GM18499 (cell line): ENCODE data around the gene AS3MT.
"Not testable (repeated sequence)": the region's sequence is repeated elsewhere in the genome, so short reads cannot be mapped to it uniquely, and the experiment has no call there.

Experiments used
- ATAC-seq: cut with Tn5 transposase; IDR thresholded peaks from one replicate; pipeline ENCODE4 v1.9.1; 2021; ENCODE audit warnings: moderate number of reproducible peaks; ENCODE audit not compliant: insufficient read depth, unreplicated experiment

The AS3MT gene, protein sequence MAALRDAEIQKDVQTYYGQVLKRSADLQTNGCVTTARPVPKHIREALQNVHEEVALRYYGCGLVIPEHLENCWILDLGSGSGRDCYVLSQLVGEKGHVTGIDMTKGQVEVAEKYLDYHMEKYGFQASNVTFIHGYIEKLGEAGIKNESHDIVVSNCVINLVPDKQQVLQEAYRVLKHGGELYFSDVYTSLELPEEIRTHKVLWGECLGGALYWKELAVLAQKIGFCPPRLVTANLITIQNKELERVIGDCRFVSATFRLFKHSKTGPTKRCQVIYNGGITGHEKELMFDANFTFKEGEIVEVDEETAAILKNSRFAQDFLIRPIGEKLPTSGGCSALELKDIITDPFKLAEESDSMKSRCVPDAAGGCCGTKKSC

DNA sequence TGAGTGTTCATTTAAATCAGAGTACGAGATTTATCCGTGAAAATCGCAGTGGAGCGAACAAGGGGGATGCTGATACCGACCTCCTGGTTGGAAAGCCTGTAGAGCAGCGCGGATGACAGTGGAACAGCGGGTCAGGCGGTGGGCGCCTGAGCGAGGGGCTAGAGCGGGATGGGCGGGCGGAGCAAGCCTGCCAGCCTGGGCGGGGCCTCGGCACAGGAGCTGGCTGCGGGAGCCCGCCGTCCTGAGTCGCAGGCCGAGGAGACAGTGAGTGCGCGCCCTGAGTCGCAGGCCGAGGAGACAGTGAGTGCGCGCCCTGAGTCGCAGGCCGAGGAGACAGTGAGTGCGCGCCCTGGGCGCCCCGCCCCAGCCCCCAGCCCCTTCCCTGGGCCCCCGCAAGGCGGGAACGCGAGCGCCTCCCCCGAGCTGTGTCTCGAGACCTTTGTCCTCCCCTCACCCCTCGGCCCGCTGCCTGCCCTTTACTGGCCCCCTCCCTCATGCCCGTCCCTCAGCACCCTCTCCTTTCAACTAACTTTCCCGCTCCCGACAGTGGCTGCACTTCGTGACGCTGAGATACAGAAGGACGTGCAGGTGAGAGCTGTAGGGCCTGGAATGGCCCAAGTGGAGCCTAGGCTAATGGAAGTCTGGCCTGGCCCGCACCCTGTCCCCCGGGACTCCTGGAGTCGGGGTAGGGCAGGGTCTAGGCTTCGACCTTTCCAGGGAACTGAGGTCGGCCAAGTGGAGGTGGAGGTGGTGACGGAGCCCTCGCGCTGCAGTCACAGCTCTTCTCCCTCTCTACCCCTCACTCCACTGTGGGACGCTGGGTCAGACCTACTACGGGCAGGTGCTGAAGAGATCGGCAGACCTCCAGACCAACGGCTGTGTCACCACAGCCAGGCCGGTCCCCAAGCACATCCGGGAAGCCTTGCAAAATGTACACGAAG, at the start of gene AS3MT:
Gene AS3MT, plus strand, starts transcription at position 213 of the 941 bp plus-strand sequence. Its CDS starts 123 bp downstream, at position 336.
- no peak for ATAC-seq

DNA sequence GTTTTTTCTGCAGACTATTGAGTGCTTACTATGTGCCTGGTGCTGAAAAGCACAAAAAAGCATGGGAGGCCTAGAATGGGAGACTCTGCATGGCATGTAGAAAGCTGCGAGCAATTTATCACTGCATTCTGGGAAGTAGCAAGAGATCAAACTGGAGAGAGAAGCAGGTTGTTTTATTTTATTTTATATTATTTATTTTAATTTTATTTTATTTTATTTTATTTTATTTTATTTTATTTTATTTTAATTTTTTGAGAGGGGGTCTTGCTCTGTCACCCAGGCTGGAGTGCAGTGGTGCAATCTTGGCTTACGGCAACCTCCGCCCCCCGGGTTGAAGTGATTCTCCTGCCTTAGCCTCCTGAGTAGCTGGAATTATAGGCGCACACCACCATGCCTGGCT, 49.3 kb upstream of the AS3MT start:
- not testable (repeated sequence) for ATAC-seq

DNA sequence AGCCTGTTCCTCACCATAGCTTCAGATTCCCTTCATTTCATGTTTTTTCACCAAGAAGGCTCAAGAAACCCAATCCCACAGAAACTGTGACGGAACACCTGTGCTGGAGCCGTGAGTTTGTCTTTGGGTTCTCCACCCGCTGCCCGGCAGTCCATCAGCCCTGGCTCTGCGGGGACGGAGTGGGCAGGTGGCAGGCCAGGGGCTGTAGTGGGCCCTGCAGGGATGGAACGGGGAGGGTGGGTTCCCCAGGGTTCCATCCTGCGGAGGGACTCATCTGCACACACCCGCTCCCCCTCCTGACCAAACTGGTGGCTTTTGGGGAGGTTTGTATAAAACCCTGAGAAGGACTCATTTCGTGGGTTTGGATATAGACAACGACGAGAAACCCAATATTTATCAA, 47.0 kb upstream of the AS3MT start:
- ATAC-seq, result no peak

DNA sequence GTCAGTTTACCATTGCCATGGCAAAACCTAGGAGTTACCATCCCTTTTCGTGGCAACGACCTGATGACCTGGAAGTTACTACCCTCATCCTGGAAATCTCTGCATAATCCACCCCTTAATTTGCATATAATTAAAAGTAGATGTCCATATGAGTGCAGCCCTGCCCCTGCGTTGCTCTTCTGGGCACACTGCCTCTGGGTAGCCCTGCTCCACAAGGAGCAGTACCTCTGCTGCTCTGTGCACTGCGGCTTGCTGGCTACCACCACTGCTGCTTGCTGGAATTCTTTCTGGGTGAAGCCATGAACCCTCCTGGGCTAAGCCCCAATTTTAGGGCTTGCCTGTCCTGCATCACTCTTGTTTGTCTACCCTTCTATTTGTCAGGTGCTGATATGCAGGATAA, 44.6 kb upstream of the AS3MT start:
- no peak for ATAC-seq

DNA sequence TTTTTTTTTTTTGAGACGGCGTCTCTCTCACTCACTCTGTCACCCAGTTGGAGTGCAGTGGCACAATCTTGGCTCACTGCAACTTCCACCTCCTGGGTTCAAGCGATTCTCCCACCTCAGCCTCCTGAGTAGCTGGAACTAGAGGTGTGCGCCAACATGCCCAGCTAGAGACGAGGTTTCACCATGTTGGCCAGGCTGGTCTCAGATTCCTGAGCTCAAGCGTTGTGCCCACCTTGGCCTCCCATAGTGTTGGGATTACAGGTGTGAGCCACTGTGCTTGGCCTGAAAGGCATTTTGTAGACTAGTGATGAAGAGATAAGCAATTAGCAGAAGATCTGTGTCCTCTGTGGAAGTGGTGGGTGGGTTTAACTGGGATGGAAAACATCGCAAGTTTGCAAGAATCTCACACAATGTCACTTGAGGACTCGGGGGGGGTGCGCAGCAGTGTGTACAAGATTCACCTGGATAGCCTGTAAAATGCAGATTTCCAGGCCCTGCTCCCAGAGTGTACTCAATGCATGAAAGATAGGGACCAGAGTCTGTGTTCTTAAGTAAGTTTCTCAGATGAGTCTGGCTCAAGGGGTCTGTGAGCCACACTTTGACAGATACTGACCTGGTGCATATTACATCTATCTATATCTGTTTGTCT, 43.0 kb upstream of the AS3MT start:
- ATAC-seq, result no peak

DNA sequence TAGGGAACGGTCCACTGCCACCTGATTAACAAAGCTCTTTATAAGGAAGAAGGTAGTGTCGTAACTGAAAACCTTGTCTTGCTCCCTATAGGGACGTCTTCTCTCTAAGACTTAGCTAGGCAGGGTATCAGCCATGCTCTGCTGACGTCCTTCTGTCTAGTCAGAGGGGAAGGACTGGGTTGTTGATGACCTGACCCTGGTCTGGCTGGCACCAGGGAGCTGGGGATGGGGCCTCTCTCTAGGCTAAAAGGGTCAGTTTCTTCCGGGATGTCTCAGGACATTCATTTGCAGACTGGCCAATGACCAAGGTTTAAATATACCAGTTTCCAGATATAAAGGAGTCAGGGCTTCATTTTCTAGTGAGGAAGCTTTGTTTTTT, 41.7 kb upstream of the AS3MT start:
- no peak for ATAC-seq

DNA sequence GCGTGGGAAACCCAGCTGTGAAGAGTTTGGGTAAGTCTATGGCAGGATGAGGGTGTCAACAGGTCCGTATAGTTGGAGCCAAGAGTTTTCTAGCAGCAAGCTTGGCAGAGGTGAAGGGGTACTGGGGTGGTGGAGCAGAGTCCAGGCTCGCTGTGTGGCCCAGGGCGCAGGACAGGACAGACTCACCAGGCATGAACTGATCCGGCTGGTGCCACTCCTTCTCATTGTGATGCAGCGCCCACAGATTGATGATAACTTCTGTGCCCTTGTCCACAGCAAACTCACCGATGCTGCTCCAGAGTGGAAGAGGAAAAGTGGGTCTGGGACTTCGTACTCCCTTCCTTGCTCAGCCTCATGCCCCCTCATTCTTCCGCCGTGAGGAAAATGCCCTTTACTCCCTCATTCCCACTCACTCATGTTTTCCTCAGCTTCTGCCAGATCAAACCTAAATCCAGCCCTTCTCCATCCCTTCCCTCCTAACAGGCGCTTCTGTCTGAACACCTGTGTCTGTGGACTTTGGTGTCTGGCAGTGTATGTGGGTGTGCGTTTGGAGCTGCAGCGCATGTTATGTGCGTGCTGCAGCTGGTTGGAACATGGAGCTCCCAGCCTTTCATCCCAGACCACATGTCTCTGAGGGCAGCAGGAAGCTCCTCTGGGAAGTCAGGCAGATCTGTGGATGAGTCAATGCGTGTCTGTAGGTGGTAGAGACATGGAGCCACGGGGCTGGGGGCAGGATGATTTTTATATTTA, 37.8 kb upstream of the AS3MT start:
- ATAC-seq, result no peak

DNA sequence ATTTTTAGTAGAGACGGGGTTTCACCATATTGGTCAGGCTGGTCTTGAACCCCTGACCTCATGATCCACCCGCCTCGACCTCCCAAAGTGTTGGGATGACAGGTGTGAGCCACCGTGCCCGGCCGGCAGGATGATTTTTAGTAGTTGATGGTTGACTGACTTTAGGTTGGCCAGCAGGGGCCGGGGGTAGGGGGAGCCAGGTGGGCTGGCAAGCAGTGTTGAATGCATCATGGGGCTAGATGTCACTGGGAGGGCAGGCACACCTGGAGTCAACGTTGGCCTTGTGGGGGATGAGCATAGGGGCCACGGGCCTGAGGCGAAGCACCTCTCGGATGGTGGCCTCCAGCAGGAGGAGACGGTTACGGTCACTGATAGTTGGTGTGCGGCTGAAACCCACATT, 37.0 kb upstream of the AS3MT start:
- ATAC-seq, result no peak

DNA sequence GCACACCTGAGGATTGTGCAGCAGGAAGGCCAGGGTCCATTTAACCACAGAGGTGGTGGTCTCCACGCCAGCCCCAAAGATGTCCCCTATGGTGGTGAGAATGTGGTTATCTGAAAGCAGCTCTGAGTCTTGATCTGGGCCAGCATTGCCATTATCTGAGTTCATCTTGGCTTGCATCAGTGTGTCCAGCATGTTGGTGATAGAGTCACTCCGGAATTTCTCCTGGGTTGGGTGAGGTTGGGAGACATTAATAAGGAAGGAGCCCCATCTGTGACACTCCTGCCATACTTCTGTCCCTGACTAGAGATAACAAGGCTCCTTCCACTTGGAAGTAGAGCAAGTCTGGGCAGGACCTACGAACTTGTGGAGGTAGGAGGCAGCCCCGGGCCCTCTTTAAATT, 36.3 kb upstream of the AS3MT start:
- ATAC-seq, result no peak

DNA sequence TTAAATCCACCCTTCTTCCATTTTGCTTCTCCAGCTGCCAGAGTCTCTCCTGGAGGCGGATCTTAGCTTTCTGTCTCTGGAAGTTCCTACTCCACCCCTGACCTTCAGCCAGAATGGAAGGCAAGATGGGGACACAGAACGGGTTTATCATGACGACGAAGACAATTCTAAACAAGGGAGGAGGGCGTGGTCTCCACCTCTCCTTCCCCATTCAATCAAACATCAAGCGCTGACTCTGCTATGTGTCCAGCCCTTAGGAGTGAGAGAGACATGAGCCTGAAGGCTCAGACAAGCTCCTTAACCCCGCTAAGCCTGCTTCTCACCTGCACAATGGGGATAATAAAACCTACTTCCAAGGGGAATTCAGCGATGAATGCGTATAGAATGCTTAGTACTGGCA, 35.1 kb upstream of the AS3MT start:
- no peak for ATAC-seq

DNA sequence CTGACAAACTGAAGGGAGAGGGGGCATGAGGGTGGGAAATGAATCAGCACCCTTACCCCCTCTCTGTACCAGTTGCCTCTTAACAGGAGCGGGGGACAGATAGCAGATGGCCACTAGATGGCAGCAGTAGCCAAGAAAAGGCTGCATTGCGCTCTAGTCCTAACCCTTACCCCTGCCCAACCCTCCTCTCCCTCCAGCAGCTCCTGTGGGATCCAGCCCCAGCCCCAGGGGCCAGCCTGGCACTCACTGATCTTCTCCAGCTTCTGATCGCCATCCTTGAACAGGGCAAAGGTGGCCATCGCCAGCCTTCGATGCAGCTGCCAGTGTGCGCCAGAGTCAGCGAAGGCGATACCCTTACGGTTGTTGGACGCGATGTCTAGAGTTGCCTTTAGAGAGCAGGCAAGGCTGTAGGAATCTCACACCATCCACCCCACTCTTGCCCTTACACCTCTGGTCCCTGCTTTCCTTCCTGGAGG, 34.2 kb upstream of the AS3MT start:
- no peak for ATAC-seq

DNA sequence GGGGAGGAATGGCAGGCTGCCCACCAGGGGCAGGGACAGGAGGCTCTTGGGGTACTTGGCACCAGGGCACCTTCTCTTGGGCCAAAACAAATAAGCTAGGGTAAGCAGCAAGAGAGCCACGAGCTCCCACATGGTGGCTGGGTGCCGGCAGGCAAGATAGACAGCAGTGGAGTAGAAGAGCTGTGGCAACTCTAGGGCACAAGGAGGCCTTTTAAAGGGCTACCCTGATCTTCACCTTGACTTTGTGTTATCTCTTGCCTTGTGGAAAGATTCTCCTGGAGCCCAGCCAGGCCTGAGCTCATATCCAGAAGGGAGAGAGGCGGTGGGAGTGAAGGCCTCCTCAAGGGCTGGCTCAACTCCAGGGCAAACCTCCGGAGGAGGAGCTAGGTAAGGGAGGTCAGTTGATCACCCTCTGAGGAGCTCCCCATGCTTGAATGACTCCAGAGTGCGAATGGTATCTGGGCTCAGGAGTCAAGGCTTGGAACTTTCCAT, 32.0 kb upstream of the AS3MT start, which contains the start of gene CYP17A1:
Gene CYP17A1, minus strand, starts transcription at position 184 of the 492 bp plus-strand sequence. Its CDS starts 52 bp downstream, at position 132.
- ATAC-seq, result no peak

DNA sequence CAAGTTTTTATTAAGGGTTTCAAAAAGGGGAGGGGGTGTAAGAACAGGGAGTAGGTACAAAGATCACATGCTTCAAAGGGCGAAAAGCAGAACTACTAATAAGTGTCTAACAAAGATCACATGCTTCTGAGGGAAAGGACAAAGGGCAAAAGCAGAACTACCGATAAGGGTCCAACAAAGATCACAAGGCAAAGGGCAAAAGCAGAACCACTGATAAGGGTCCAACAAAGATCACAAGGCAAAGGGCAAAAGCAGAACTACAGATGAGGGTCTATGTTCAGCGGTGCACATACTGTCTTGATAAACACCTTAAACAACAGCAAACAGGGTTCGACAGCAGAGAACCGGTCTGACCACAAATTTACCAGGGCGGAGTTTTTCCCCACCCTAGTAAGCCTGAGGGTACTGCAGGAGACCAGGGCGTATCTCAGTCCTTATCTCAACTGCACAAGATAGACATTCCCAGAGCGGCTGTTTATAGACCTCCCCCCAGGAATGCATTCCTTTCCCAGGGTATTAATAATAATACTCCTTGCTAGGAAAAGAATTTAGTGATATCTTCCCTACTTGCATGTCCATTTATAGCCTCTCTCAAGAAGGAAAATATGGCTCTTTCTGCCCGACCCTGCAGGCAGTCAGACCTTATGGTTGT, 30.9 kb upstream of the AS3MT start:
- ATAC-seq, result not testable (repeated sequence)

DNA sequence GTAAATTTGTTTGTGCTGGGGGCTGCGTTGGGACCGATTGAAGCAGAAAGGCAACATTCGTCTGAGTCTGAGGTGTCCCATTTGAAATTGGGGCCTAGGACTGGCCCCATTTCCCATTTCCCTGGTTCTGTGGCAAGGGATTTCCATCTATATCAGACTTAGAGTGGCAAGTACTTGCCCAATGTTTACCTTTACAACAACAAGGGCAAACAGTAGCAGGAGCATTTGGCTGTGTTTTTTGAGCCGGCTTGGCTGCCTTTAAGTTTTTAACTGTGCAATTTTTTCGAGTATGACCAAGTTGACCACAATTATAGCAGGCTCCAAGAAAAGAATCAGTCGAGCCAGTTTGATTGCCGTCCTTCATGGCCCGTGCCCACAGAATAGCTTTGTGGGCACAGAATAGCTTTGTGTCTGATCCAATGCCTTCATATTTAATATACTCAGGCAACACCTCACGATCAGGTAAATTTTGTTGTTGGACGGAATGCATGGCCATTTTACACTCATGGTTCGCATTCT, 27.4 kb upstream of the AS3MT start:
- ATAC-seq, result no peak

DNA sequence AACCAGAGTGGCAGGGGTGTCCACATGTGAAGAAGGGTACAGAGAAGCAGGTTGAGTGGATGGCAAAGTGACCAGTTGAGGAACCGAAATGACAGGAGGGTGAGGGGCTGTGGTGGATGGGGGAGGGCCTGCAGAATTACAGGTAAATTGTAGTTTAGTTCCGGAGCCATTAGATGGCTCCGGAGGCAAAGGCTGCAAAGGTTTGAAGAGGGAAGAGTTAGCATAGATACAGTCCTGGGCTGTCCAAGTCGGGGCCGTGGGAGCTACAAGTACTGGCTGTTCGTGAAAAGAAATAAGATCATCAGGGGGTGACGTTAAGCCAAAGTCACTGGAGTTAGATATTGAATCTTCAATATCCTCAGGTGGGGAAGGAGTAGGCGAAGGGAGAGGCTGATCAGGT, 26.1 kb upstream of the AS3MT start:
- ATAC-seq, result not testable (repeated sequence)

DNA sequence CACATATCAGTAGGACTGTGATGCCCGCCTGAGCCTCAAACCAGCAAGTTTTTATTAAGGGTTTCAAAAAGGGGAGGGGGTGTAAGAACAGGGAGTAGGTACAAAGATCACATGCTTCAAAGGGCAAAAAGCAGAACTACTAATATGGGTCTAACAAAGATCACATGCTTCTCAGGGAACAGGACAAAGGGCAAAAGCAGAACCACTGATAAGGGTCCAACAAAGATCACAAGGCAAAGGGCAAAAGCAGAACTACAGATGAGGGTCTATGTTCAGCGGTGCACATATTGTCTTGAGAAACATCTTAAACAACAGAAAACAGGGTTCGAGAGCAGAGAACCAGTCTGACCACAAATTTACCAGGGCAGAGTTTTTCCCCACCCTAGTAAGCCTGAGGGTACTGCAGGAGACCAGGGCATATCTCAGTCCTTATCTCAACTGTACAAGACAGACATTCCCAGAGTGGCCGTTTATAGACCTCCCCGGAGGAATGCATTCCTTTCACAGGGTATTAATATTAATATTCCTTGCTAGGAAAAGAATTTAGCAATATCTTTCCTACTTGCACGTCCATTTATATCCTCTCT, 25.0 kb upstream of the AS3MT start:
- ATAC-seq, result not testable (repeated sequence)

DNA sequence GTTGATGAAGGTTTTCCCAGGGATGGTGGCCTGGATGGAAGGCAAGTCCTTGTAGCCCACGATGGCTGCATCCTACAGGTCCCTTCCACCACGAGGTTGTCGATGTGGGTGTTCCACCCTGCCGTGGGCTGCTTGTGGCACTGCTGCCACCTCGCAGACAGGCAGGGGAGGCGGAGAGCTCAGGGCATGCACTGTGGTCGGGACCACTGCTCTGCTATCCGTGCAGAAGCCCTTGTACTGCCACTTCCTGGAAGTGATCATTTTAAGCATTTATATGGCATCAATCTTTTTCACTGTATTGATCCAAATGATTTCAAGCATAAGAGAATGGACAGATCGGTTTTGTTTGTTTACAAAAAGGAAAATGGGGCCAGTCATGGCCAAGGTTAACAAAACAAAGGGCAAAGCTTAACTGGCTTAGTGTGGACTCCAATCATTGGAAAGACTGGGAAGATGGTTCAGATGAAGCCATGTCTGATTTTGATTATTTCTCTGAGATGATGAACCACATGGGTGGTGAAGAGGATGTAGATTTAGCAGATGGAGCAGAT, 23.8 kb upstream of the AS3MT start:
- no peak for ATAC-seq

DNA sequence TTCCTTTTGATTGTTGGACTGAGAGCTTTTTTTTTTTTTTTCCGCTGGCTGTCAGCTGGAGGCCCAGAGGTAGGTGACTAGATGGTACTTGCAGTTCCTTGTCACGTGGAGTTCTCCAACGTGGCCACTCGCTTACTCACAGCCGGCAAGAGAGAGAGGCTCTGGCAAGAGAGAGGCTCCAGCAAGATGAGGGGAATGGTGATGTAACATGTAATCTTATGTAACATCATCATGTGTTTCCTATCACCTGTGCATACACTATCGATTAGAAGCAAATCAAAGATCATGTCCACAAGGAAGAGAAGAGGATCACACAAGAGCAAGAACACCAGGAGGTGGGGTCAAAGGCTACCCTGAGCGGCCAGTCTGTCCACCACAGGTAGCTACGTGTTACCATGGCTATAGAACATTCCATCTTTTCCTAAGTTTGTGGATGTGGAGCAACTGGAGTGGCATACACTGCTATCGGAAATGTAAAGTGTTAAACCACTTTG, 19.2 kb upstream of the AS3MT start:
- no peak for ATAC-seq
